NCI-H524 treated with DMSO at 0.1 percent for 48 hours (cell line): ENCODE results near the gene IGFLR1.

Experiments used
- DNase-seq: peaks from one replicate; lab custom pipeline; 2025; lab: John Stamatoyannopoulos, UW

The IGFLR1 gene

GRCh38 chr19:35755550-35756376 lies 13.5 kb upstream of the IGFLR1 start:
- no peak for DNase-seq

GRCh38 chr19:35755131-35755549 lies 12.9 kb upstream of the IGFLR1 start:
- no peak for DNase-seq

GRCh38 chr19:35754370-35755130 lies 12.3 kb upstream of the IGFLR1 start:
- no peak for DNase-seq

- no peak for DNase-seq
Observed at GRCh38 chr19:35753634-35754369, 11.6 kb upstream of the IGFLR1 start.

GRCh38 chr19:35752746-35753350 lies 10.6 kb upstream of the IGFLR1 start:
- no peak for DNase-seq

GRCh38 chr19:35751839-35752745 lies 9.8 kb upstream of the IGFLR1 start:
- DNase-seq: no peak

- no peak for DNase-seq
Observed at GRCh38 chr19:35750167-35750566, 7.9 kb upstream of the IGFLR1 start.

GRCh38 chr19:35748106-35749020 lies 6.1 kb upstream of the IGFLR1 start, which contains the start of gene LIN37:
Gene LIN37, plus strand, starts transcription at chr19:35748576. Its CDS starts 149 bp downstream, at chr19:35748725.
- peak; percentile 95 for DNase-seq

- DNase-seq: no peak
Observed at GRCh38 chr19:35746531-35746930, 4.3 kb upstream of the IGFLR1 start.

GRCh38 chr19:35746087-35746462 lies 3.8 kb upstream of the IGFLR1 start:
- DNase-seq: no peak

- DNase-seq: peak; percentile 96
Observed at GRCh38 chr19:35745328-35746086, 3.3 kb upstream of the IGFLR1 start, which contains the start of the genes PSENEN and U2AF1L4. Gene PSENEN, plus strand, starts transcription at chr19:35745651. Its CDS starts 280 bp downstream, at chr19:35745931. Gene U2AF1L4, minus strand, starts transcription at chr19:35745418. Its CDS starts 27 bp downstream, at chr19:35745391.

GRCh38 chr19:35744430-35745327 lies 2.4 kb upstream of the IGFLR1 start:
- DNase-seq: peak; percentile 74

GRCh38 chr19:35743640-35744429 lies 1.6 kb upstream of the IGFLR1 start:
- DNase-seq: no peak

GRCh38 chr19:35741203-35741515 lies 1.1 kb downstream of the IGFLR1 start:
- DNase-seq: no peak

GRCh38 chr19:35740423-35741202 lies 1.6 kb downstream of the IGFLR1 start:
- DNase-seq: peak; percentile 98

- DNase-seq: no peak
Observed at GRCh38 chr19:35740108-35740422, 2.2 kb downstream of the IGFLR1 start.
